Measurements from ENCODE around the gene CCDC88A. TPM values are rescaled to one million over a fixed set of nuclear protein-coding genes. Genes with fewer than 3 reads are reported as not detected.

CCDC88A gene
- 35.9 and 68.0 TPM in 2 replicates for total RNA-seq

GRCh38 chr2:55419679-55420438, at the start of gene CCDC88A:
Gene CCDC88A, minus strand, starts transcription at chr2:55419856. Its CDS starts 777 bp downstream, at chr2:55419079.

GRCh38 chr2:55268907-55269644, 150.6 kb downstream of the CCDC88A start, which contains the start of gene MTIF2:
Gene MTIF2, minus strand, starts transcription at chr2:55269231. Its CDS starts 5,373 bp downstream, at chr2:55263858.

Other genes starting within 250 kb of the CCDC88A start
- gene CLHC1, start 187.6 kb downstream of the CCDC88A start, total RNA-seq, result 14.0 and 16.5 TPM in 2 replicates
- 418 and 839 TPM in 2 replicates for gene RPS27A, start 187.2 kb downstream of the CCDC88A start, total RNA-seq
- gene MTIF2, start 150.6 kb downstream of the CCDC88A start, total RNA-seq, result 28.5 and 33.4 TPM in 2 replicates
- gene CFAP36, start 99.9 kb upstream of the CCDC88A start, total RNA-seq, result 20.9 and 30.6 TPM in 2 replicates
- 39.2 and 48.5 TPM in 2 replicates for gene PPP4R3B, start 197.8 kb upstream of the CCDC88A start, total RNA-seq

All from smooth muscle cell of the umbilical artery (primary cell).